Kidney (tissue), 14 donors: Measurements from ENCODE around the gene HEXIM1. TPM values are rescaled to one million over a fixed set of nuclear protein-coding genes. Genes with fewer than 3 reads are reported as not detected.

Experiments used
- DNase-seq, 5 donors: peaks; one replicate each; pipeline ENCODE4 v3.0.0-alpha.2; 2013 to 2020
- FAIRE-seq: peaks from 2 replicates; lab custom pipeline; 2012; peaks lifted over from hg19 to GRCh38; lab: Jason Lieb, UNC
- H3K27ac ChIP-seq, 2 donors: one replicate each; pipeline ENCODE4 v1.7.0; 2013; ENCODE audit warnings: low read depth in 2 of 2, low read length in 2 of 2, inconsistent platforms in 1 of 2
- H3K27me3 ChIP-seq: one replicate; pipeline ENCODE4 v1.7.1; 2013; ENCODE audit warnings: low read length, inconsistent platforms; ENCODE audit not compliant: control insufficient read depth, insufficient read depth
- H3K36me3 ChIP-seq, 3 donors: one replicate each; pipeline versions ENCODE4 v1.7.0 to v1.7.1; 2013; ENCODE audit warnings: low read length in 3 of 3, control low read depth in 1 of 3, inconsistent platforms in 1 of 3; ENCODE audit not compliant: insufficient read depth in 3 of 3, control insufficient read depth in 2 of 3
- H3K4me1 ChIP-seq, 3 donors: one replicate each; pipeline versions ENCODE4 v1.7.0 to v1.7.1; 2013; ENCODE audit warnings: low read length in 3 of 3, inconsistent platforms in 1 of 3, low read depth in 1 of 3; ENCODE audit not compliant: control insufficient read depth in 2 of 3, insufficient read depth in 2 of 3
- H3K4me3 ChIP-seq, 3 donors: one replicate each; pipeline versions ENCODE4 v1.7.0 to v1.8.1; 2013; ENCODE audit warnings: low read length in 3 of 3, control low read depth in 1 of 3, inconsistent platforms in 1 of 3
- H3K9ac ChIP-seq, 3 donors: one replicate each; pipeline versions ENCODE4 v1.7.0 to v1.7.1; 2013; ENCODE audit warnings: low read length in 3 of 3, control low read depth in 1 of 3, inconsistent platforms in 1 of 3
- H3K9me3 ChIP-seq, 3 donors: one replicate each; pipeline versions ENCODE4 v1.7.0 to v1.7.1; 2013; ENCODE audit warnings: low read length in 3 of 3, control low read depth in 1 of 3, inconsistent platforms in 1 of 3; ENCODE audit not compliant: control insufficient read depth in 2 of 3, insufficient read depth in 1 of 3
- intact Hi-C: fragments of 100-400 bp; cut with DNase I; formaldehyde crosslinking; loops from one replicate; pipeline ENCODE4 v1.11.1; 2022
- polyA plus RNA-seq: library from polyadenylated mRNA; stranded (reverse); fragments of 350-450 nt; fragmentation: Illumina TruSeq; extraction: RNeasy Lipid Tissue Mini Kit (QIAGEN cat#74804); gene quantifications from one replicate; pipeline ENCODE4 v1.2.3, GENCODE V29; 2014; ENCODE audit warnings: low read depth, low replicate concordance; ENCODE audit not compliant: insufficient read depth
- total RNA-seq: library from RNA; stranded (reverse); fragmentation: NEBNext Ultra II Directional; extraction: Animal tissue kit (Norgen Biotek cat#: 25700); gene quantifications from one replicate; pipeline ENCODE4 v1.2.1, GENCODE V29; 2021
- TF ChIP-seq, protein P1 (sequence below): IDR thresholded peaks from 3 replicates; pipeline ENCODE4 v1.5.1; 2012; ENCODE audit warnings: mild to moderate bottlenecking, moderate library complexity, borderline replicate concordance; ENCODE audit not compliant: insufficient read depth; ENCODE audit errors: extremely low read depth
- donor health status: control.
- donor health status: control.
- donor health status: control.
- donor health status: control.
- donor health status: control.
- donor health status: DM: yes; HTN: yes; CAD: no.
- donor health status: Normal renal cell carcinoma (clear cell type).

The HEXIM1 gene
- total and polyA plus RNA-seq, 2 donors from 2014 or later = 25.0 to 34.7 TPM

DNA sequence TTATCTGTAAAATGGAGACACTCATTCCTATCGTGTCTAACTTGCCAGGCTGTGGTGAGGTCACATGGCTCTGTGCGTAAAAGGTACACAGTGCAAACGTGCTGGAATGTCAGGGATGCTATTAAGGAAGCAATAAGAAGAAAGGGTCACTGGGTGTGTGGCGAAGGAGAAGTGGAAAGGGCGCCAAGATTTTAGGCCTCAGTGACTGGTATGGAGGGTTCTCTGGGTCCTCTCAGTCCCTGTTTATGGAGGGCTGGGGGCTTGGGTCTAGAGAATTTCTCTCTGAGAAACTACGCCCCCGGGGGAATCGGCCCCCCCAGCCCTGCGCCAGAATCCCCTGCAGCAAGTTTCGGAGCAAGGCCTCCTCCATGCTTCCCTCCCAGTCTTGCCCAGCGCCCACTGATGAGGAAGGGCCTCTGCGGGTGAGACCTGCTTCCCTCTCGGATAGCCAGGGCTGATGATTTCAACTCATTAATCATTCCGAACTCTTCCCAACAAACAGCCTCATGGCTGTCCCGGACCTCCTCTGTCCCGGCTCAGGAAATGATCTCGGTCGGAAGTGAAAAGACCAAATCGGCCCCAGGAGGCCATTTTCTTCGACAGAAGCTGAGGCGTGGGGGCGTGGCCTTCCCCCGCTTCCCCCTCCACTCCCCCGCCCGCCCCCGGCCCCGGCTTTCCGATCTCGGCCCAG is 1.2 kb upstream of the HEXIM1 start:
- intact Hi-C loops = no loop called here

DNA sequence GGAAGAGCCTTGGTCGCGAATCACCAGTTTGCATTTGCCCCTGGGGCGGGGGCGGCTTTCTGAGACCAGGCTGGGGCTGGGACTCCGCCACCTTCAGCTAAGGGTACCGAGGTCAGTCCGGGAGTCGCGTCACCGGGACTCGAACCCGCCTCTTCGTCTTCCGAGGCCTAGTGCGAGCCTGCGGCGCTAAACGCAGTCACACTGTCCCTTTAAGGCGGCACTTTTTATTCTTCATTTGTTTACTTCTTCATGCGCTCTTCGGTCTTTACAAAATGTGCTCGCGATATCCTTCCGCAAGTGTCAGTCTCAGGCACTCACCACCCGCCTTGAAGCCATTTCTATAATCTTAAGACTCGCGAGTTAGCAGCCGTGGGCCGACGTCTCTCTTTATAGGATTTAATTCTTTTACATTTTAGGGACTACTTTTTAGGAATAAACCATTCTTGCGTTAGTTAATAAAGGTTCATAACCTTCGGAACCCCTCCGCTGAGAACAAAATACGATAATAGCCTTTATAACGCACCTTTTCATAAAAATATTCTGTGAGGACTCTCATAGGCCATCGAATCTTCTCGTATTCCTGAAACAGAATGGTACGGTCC is 593 bp upstream of the HEXIM1 start:
- TF ChIP-seq, protein P1, sequence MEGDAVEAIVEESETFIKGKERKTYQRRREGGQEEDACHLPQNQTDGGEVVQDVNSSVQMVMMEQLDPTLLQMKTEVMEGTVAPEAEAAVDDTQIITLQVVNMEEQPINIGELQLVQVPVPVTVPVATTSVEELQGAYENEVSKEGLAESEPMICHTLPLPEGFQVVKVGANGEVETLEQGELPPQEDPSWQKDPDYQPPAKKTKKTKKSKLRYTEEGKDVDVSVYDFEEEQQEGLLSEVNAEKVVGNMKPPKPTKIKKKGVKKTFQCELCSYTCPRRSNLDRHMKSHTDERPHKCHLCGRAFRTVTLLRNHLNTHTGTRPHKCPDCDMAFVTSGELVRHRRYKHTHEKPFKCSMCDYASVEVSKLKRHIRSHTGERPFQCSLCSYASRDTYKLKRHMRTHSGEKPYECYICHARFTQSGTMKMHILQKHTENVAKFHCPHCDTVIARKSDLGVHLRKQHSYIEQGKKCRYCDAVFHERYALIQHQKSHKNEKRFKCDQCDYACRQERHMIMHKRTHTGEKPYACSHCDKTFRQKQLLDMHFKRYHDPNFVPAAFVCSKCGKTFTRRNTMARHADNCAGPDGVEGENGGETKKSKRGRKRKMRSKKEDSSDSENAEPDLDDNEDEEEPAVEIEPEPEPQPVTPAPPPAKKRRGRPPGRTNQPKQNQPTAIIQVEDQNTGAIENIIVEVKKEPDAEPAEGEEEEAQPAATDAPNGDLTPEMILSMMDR = peak; percentile 8
- intact Hi-C loops = no loop called here
- peak overlapping the region; percentile 84 to 99 (median 87) for H3K9ac ChIP-seq
- H3K27me3 ChIP-seq = no peaks in the 10 kb centered on the region
- DNase-seq = peak; percentile 90 to 98 (median 95)
- H3K9me3 ChIP-seq = no peaks in the 10 kb centered on the region
- FAIRE-seq = no peak
- peaks cover 6 to 26% (median 20%) of the 10 kb centered on the region in 3 donors for H3K4me1 ChIP-seq
- peak overlapping the region; percentile 69 to 96 (median 78) for H3K4me3 ChIP-seq
- no peaks in the 10 kb centered on the region for H3K36me3 ChIP-seq
- H3K27ac ChIP-seq = peak overlapping the region; percentile 96 to 100

More for the DNA sequence above, 1.2 kb upstream of the HEXIM1 start:
- DNase-seq (peak in 4 of 5 donors; percentile 38 to 93 (median 74)), FAIRE-seq (no peak)
- no peaks in the 10 kb centered on the region for H3K9me3 ChIP-seq
- peaks cover 6 to 26% (median 20%) of the 10 kb centered on the region in 3 donors for H3K4me1 ChIP-seq
- TF ChIP-seq, protein P1 = no peak
- peak overlapping the region; percentile 68 to 87 (median 70) for H3K9ac ChIP-seq
- H3K27ac ChIP-seq = peak overlapping the region; percentile 96 to 100
- H3K36me3 ChIP-seq = no peaks in the 10 kb centered on the region
- no peaks in the 10 kb centered on the region for H3K27me3 ChIP-seq
- peak overlapping the region; percentile 59 to 96 (median 69) for H3K4me3 ChIP-seq

DNA sequence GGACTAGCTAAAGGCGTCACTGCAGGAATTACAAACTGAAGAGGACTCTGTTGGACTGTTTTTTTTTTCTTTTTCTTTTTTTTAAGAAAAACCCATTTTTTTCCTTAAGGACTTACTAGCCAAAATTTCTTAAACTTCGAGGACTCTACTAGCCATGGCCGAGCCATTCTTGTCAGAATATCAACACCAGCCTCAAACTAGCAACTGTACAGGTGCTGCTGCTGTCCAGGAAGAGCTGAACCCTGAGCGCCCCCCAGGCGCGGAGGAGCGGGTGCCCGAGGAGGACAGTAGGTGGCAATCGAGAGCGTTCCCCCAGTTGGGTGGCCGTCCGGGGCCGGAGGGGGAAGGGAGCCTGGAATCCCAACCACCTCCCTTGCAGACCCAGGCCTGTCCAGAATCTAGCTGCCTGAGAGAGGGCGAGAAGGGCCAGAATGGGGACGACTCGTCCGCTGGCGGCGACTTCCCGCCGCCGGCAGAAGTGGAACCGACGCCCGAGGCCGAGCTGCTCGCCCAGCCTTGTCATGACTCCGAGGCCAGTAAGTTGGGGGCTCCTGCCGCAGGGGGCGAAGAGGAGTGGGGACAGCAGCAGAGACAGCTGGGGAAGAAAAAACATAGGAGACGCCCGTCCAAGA is 878 bp downstream of the HEXIM1 start:
- peak overlapping the region; percentile 78 to 97 (median 88) for H3K4me3 ChIP-seq
- H3K9ac ChIP-seq = peak overlapping the region; percentile 86 to 97 (median 97)
- intact Hi-C loops = no loop called here
- TF ChIP-seq, protein P1 = peak; percentile 83
- H3K27me3 ChIP-seq = no peaks in the 10 kb centered on the region
- H3K27ac ChIP-seq = peak overlapping the region; percentile 97 to 100
- H3K36me3 ChIP-seq = no peaks in the 10 kb centered on the region
- no peaks in the 10 kb centered on the region for H3K9me3 ChIP-seq
- DNase-seq (peak; percentile 94 to 97 (median 96)), FAIRE-seq (no peak)
- peaks cover 6 to 26% (median 20%) of the 10 kb centered on the region in 3 donors for H3K4me1 ChIP-seq
